HepG2 (cell line): Measurements from ENCODE around the gene SYPL1. TPM values are rescaled to one million over a fixed set of nuclear protein-coding genes. Genes with fewer than 3 reads are reported as not detected.
A peak's percentile ranks its signal among the peaks of the same experiment; 100 is the strongest.

Source experiments
- DMTF1 ChIP-seq: sonication (generic); formaldehyde crosslinking; IDR thresholded peaks from 2 replicates; pipeline ENCODE4 v1.4.0; 2020; ENCODE audit warnings: mild to moderate bottlenecking, missing genetic modification reagents
- ETV6 ChIP-seq: sonication (generic); formaldehyde crosslinking; conservative IDR thresholded peaks from 2 replicates; pipeline ENCODE4 v1.4.0; 2020; ENCODE audit warnings: missing genetic modification reagents
- HDAC1 ChIP-seq: sonication (generic); formaldehyde crosslinking; IDR thresholded peaks from 2 replicates; pipeline ENCODE4 v1.5.1; 2020; ENCODE audit warnings: mild to moderate bottlenecking, missing genetic modification reagents
- KAT7 ChIP-seq: IDR thresholded peaks from 2 replicates; pipeline ENCODE4 v1.6.1; 2018; ENCODE audit warnings: borderline replicate concordance, missing compliant biosample characterization
- KMT2A ChIP-seq: sonication (generic); formaldehyde crosslinking; IDR thresholded peaks from 2 replicates; pipeline ENCODE4 v1.4.0; 2020; ENCODE audit warnings: missing genetic modification reagents
- MAX ChIP-seq: IDR thresholded peaks from 2 replicates; pipeline ENCODE4 v1.6.1; 2012; ENCODE audit warnings: inconsistent platforms
- NFKB2 ChIP-seq: sonication (generic); formaldehyde crosslinking; IDR thresholded peaks from 2 replicates; pipeline ENCODE4 v1.4.0; 2020; ENCODE audit warnings: missing genetic modification reagents, borderline replicate concordance
- PAWR ChIP-seq: sonication (generic); formaldehyde crosslinking; IDR thresholded peaks from 2 replicates; pipeline ENCODE4 v1.4.0; 2020; ENCODE audit warnings: missing genetic modification reagents, mild to moderate bottlenecking, borderline replicate concordance
- POLR2A ChIP-seq, 2 experiments: IDR thresholded peaks; 2 replicates each; pipeline ENCODE4 v1.6.1; 2011; ENCODE audit warnings: low read depth in 2 of 2, low read length in 2 of 2, mild to moderate bottlenecking in 1 of 2, moderate library complexity in 1 of 2; ENCODE audit not compliant: insufficient read depth in 1 of 2
- SMAD1 ChIP-seq: sonication (generic); formaldehyde crosslinking; IDR thresholded peaks from 2 replicates; pipeline ENCODE4 v1.4.0; 2020; ENCODE audit warnings: missing genetic modification reagents, low read depth, mild to moderate bottlenecking, borderline replicate concordance
- ZNF607 ChIP-seq: sonication (generic); formaldehyde crosslinking; IDR thresholded peaks from 2 replicates; pipeline ENCODE4 v1.5.1; 2020; ENCODE audit warnings: missing genetic modification reagents, mild to moderate bottlenecking, borderline replicate concordance
- polyA plus RNA-seq, 8 experiments: library from polyadenylated mRNA; depleted of rRNA in 3 of 8; stranded (reverse) in 7 of 8; unstranded in 1 of 8; fragments of >200 nt; fragmentation: Illumina TruSeq in 4 of 8; extraction: Trizol in 4 of 8; gene quantifications; 2 replicates each; pipeline versions ENCODE4 v1.2.1 to v1.2.3, GENCODE V29; 2011 to 2016; ENCODE audit warnings: low read depth in 4 of 8, missing spikeins in 1 of 8, mixed read lengths in 1 of 8; ENCODE audit not compliant: insufficient read depth in 1 of 8
- total RNA-seq, 5 experiments: library from RNA; depleted of rRNA; stranded (reverse); fragments of >200 nt; fragmentation: Illumina TruSeq; extraction: Trizol; gene quantifications; 2 replicates each; pipeline ENCODE4 v1.2.3, GENCODE V29; 2016; ENCODE audit warnings: low read depth in 1 of 5
- TF ChIP-seq, protein P1 (sequence below): sonication (generic); formaldehyde crosslinking; IDR thresholded peaks from 2 replicates; pipeline ENCODE4 v1.9.0; 2022; ENCODE audit warnings: low read depth, missing genetic modification reagents
- TF ChIP-seq, protein P2 (sequence below): sonication (generic); formaldehyde crosslinking; IDR thresholded peaks from 2 replicates; pipeline ENCODE4 v1.4.0; 2020; ENCODE audit warnings: mild to moderate bottlenecking, missing genetic modification reagents
- TF ChIP-seq, protein P3 (sequence below): sonication (generic); formaldehyde crosslinking; IDR thresholded peaks from 2 replicates; pipeline ENCODE4 v1.4.0; 2020; ENCODE audit warnings: missing genetic modification reagents, borderline replicate concordance

Gene SYPL1
- total and polyA plus RNA-seq, 2 of the 13 experiments (the other 11 are each of a cell fraction or from before 2014, with no cell fraction given), result 27.5 to 40.2 TPM

- TF ChIP-seq NFKB2 (CRISPR knock-in tag), result peak; percentile 67; the same call in 1 of the 2 replicates
- TF ChIP-seq, protein P1, sequence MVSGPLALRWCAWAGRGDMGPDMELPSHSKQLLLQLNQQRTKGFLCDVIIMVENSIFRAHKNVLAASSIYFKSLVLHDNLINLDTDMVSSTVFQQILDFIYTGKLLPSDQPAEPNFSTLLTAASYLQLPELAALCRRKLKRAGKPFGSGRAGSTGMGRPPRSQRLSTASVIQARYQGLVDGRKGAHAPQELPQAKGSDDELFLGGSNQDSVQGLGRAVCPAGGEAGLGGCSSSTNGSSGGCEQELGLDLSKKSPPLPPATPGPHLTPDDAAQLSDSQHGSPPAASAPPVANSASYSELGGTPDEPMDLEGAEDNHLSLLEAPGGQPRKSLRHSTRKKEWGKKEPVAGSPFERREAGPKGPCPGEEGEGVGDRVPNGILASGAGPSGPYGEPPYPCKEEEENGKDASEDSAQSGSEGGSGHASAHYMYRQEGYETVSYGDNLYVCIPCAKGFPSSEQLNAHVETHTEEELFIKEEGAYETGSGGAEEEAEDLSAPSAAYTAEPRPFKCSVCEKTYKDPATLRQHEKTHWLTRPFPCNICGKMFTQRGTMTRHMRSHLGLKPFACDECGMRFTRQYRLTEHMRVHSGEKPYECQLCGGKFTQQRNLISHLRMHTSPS (CRISPR knock-in tag), result no peak
- TF ChIP-seq ZNF607 (CRISPR knock-in tag), result peak; percentile 1; the same call in 1 of the 2 replicates
- TF ChIP-seq PAWR, result no peak
- peak; percentile 67; the same call in 1 of the 2 replicates for TF ChIP-seq KAT7 (CRISPR knock-in tag)
- TF ChIP-seq KMT2A (CRISPR knock-in tag), result peak; percentile 72
- 0 out of 2 replicates have a peak, but pooled peaks have one; percentile 20 for TF ChIP-seq ETV6 (CRISPR knock-in tag)
- peak; percentile 50 for TF ChIP-seq MAX
- TF ChIP-seq HDAC1 (CRISPR knock-in tag), result 0 out of 2 replicates have a peak, but pooled peaks have one; percentile 16
- TF ChIP-seq POLR2A (IDR thresholded peaks at IDR 0.05; ENCODE audit: insufficient read depth in 1 of 2, low read depth in 2 of 2, low read length in 2 of 2), result peak; percentile 70 to 82
- TF ChIP-seq, protein P2, sequence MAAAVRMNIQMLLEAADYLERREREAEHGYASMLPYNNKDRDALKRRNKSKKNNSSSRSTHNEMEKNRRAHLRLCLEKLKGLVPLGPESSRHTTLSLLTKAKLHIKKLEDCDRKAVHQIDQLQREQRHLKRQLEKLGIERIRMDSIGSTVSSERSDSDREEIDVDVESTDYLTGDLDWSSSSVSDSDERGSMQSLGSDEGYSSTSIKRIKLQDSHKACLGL (CRISPR knock-in tag), result peak; percentile 59; the same call in 1 of the 2 replicates
- TF ChIP-seq, protein P3, sequence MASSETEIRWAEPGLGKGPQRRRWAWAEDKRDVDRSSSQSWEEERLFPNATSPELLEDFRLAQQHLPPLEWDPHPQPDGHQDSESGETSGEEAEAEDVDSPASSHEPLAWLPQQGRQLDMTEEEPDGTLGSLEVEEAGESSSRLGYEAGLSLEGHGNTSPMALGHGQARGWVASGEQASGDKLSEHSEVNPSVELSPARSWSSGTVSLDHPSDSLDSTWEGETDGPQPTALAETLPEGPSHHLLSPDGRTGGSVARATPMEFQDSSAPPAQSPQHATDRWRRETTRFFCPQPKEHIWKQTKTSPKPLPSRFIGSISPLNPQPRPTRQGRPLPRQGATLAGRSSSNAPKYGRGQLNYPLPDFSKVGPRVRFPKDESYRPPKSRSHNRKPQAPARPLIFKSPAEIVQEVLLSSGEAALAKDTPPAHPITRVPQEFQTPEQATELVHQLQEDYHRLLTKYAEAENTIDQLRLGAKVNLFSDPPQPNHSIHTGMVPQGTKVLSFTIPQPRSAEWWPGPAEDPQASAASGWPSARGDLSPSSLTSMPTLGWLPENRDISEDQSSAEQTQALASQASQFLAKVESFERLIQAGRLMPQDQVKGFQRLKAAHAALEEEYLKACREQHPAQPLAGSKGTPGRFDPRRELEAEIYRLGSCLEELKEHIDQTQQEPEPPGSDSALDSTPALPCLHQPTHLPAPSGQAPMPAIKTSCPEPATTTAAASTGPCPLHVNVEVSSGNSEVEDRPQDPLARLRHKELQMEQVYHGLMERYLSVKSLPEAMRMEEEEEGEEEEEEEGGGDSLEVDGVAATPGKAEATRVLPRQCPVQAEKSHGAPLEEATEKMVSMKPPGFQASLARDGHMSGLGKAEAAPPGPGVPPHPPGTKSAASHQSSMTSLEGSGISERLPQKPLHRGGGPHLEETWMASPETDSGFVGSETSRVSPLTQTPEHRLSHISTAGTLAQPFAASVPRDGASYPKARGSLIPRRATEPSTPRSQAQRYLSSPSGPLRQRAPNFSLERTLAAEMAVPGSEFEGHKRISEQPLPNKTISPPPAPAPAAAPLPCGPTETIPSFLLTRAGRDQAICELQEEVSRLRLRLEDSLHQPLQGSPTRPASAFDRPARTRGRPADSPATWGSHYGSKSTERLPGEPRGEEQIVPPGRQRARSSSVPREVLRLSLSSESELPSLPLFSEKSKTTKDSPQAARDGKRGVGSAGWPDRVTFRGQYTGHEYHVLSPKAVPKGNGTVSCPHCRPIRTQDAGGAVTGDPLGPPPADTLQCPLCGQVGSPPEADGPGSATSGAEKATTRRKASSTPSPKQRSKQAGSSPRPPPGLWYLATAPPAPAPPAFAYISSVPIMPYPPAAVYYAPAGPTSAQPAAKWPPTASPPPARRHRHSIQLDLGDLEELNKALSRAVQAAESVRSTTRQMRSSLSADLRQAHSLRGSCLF (CRISPR knock-in tag), result no peak
- TF ChIP-seq DMTF1 (CRISPR knock-in tag), result no peak
- no peak for TF ChIP-seq SMAD1 (CRISPR knock-in tag)
Measured at GRCh38 chr7:106112118-106112971, at the start of gene SYPL1 (continued).
